Activated effector memory CD4-positive, alpha-beta T cell treated with anti-CD3 and anti-CD28 coated beads, Interleukin-2, amount 50 U/mL, for 16 hours (primary cell): ENCODE results near the gene IL32.
A peak's percentile ranks its signal among the peaks of the same experiment; 100 is the strongest.

Source experiments
- DNase-seq: peaks from one replicate; pipeline ENCODE4 v3.0.0-alpha.2; 2020

The IL32 gene

DNA sequence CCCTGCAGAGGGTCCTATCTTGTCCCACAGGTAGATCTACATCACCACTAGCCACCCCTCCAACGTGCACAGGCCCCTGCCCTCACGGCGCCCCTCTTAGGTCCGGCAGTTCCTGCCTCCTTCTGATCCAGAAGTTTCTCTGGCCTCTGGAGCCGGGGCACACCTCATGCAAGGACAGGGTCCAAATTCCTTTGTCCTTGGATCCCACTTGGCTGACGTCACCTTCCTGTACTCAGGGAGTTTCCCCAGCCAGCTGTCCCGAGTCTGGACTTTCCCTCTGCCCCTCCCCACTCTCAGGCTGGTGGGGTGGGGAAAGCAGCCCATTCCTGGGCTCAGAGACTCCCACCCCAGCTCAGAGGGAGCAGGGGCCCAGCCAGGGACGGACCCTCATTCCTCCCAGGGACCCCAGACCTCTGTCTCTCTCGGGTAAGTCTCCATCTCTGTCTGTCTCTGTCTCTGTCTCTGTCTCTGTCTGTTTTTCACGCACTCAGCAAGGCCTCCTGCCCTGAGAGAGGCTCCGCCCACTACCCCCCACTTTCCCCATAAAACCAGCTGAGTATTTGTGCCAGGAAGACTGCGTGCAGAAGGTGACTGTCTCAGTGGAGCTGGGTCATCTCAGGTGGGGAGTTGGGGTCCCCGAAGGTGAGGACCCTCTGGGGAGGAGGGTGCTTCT lies at the start of gene IL32:
TSS of gene IL32 (plus strand) at position 572 of the 673 bp plus-strand sequence. CDS start 172 bp downstream, outside the sequence.
- peak; percentile 90 for DNase-seq

DNA sequence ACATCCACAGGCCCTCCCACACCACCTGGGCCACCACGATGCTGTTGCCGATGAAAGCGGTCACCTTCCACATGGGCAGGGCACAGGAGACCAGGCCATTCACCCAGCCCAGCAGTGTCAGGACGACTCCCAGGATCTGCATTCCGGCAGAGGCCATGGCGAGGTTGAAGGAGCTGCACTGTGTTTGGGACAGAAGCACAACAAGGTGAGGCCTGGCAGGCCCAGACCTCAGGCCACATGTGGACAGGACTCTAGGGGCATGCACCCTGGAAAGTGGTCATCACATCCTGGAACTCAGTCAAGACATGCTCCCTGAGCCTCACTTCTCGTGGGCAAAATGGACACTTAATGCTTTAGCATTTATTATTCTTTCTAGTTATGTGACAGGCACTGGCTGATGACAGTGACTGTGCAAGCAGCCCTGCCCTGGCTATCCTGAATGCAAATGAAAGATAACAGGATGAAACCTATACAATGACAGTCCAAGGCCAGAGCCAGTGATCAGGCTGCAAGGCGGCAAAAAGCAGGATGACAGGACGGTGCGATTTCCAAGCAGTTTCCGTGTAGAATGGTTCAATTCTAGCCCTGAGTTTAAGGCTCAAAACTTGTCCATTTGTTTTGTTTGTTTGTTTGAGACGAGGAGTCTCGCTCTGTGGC lies 49.4 kb upstream of the IL32 start:
- DNase-seq: no peak

- no peak for DNase-seq
Measured at GRCh38 chr16:3017344-3017743, 48.1 kb upstream of the IL32 start.

GRCh38 chr16:3017794-3018506 lies 47.5 kb upstream of the IL32 start, which contains the start of gene CLDN6:
Gene CLDN6, minus strand, starts transcription at chr16:3018183. Its CDS starts 2,162 bp downstream, at chr16:3016021.
- DNase-seq: peak; percentile 75

GRCh38 chr16:3019594-3020246 lies 45.7 kb upstream of the IL32 start:
- DNase-seq: no peak

- peak; percentile 89 for DNase-seq
Measured at GRCh38 chr16:3020247-3020603, 45.2 kb upstream of the IL32 start, which contains the start of gene TNFRSF12A. Gene TNFRSF12A, plus strand, starts transcription at chr16:3020368. Its CDS starts 30 bp downstream, at chr16:3020398.

DNA sequence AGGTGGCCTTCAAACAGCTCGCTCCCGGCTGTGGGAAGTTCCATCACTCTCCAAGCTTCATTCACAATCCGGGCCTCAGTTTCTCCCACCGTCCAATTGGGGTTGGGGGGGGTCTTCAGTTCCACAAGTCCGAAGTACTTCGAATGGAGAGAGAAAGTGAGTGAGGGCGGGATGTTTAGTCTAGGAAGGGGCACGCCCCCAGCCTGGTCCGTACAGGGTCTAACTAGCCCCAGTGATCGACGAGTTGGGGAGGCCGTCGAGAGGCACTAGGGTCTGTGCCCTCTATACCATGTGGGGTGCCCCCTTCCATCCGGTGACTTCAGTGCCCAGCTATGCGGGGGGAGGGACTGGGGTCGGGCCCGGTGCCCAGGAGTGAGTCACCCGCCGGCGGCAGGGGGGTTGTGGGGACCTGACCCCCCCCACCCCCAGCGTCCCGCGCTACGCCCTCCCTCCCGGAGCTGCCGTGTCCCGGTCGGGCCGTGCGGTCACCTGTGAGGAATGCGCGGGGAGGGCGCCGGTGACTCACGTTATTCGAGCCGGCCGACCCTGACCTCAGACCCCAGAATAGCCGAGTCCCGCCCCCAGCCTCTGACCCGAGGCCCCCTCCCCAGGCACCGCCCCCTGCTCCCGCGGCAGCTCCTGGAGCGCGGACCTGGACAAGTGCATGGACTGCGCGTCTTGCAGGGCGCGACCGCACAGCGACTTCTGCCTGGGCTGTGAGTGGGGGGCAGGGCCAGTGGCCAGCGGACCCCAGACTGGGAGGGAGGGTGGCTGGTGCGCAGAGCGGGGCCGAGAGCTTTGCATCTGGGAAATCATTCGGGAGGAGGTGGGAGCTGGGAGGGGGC lies 44.6 kb upstream of the IL32 start:
- DNase-seq: peak; percentile 88

- peak; percentile 93 for DNase-seq
Measured at GRCh38 chr16:3021449-3022207, 43.8 kb upstream of the IL32 start.

- peak; percentile 96 for DNase-seq
Measured at GRCh38 chr16:3022208-3022683, 43.2 kb upstream of the IL32 start.

DNA sequence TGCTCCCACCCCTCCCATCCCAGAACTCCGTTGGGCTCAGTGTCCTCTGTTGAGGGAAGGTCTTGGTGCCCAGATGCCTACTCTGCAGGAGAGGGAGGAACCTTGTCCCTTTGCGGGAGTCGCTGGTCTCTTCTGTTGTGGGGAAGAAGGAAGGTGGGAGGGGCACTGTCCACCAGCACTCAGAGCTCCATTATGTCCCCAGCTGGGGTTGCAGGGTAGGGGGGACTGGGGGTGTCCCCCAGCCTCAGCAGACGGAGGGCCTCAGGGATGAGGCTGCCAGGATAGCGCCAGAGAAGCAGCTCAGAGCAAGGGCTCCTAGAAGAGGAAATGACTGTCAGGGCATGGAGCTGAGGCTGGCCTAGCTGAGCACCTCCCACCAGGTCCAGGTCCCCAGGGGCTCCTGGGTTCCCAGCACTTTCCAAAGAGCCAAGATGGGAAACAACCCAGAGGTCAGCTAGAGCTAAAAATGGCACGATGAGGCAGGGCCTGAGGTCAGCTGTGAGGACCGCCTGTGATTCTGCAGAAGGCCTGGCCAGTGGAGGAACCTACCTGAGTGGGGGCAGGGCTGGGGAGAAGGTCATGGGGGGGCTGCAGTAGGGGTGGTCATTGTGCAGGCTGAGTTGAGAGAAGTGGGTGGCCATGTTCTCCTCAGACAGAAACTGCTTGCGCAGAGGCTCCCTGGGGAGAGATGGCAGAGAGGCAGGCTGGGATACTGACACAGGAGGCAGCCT lies 42.6 kb upstream of the IL32 start:
- no peak for DNase-seq

- DNase-seq: peak; percentile 76
Measured at GRCh38 chr16:3023415-3023668, 42.1 kb upstream of the IL32 start.

DNA sequence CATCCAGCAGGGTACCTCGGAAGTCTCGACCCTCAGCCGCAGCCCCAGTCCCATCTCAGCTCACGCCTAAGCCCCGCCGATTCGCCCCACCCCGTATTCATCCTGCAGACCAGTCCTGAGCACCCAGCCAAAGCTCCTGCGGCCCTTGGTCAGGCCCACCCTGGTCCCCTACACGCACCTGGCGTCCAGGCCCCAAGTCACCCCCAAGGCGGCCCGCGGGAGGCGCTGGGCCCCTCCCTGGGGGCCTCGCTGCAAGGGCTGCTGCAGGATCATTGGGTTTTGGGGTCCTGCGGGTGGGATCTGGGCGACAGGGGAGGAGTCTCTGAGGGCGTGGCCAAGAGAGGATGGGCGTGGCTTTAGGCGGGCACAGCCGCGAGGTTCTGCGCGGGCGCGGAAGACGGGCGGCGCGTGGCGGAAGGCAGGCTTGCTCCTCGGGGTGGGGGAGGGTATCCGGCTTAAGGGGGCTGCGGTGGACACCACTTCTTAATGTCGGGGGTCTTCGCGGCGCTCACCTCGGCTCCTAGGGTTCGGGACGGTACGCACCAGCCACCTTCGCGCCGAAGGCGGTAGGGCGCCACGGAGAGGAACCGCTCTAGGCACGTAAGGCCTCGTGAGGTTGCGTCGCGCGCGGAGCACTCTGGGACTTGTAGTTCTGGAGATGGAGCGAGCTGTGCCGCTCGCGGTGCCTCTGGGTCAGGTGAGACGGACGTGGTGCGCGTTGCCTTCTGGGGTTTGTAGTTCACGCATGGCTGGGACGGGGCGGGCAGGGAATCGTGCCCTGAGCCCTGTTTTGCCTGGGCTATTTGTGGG lies 41.6 kb upstream of the IL32 start, which contains the start of the genes HCFC1R1 and THOC6:
TSS of gene HCFC1R1 (minus strand) at position 274 of the 810 bp plus-strand sequence. CDS start at position 273, 1 bp downstream.
TSS of gene THOC6 (plus strand) at position 367 of the 810 bp plus-strand sequence. CDS start at position 659, 292 bp downstream.
- DNase-seq: peak; percentile 98

DNA sequence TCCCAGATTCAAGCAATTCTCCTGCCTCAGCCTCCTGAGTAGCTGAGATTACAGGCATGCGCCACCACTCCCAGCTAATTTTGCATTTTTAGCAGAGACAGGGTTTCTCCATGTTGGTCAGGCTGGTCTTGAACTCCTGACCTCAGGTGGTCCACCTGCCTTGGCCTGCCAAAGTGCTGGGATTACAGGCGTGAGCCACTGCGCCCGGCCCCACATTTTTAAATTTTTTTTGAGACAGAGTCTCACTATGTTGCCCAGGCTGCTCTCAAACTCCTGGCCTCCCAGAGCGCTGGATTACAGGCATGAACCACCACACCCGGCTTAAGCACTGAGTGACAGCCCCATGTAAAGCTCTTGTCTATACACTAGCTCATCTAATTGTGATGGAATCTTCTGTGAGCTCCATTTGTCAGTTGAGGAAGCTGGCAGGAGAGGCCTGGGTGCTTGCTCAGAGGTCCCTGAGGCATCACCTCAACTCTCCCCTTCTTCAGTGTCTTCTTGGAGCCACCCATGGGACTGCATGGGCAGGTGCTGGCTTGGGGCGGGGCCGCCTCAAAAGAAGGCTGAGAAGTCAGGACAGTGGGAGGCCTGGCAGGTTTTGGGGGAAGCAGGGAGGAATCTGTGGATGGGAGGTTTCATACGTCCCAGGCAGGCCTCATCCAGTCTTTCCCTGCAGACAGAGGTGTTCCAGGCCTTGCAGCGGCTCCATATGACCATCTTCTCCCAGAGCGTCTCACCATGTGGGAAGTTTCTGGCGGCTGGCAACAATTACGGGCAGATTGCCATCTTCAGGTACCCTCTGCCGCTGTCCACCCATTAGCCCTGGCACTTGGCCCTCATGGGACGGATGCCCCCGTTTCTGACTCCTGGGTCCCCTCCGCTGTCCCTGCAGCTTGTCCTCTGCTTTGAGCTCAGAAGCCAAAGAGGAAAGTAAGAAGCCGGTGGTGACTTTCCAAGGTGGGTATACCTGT lies 40.1 kb upstream of the IL32 start:
- DNase-seq: no peak

GRCh38 chr16:3026003-3026378 lies 39.4 kb upstream of the IL32 start:
- no peak for DNase-seq

GRCh38 chr16:3026609-3027488 lies 38.6 kb upstream of the IL32 start:
- DNase-seq: no peak

- no peak for DNase-seq
Measured at GRCh38 chr16:3027489-3027795, 38.0 kb upstream of the IL32 start.

GRCh38 chr16:3027983-3028715 lies 37.3 kb upstream of the IL32 start:
- peak; percentile 94 for DNase-seq
